ENCODE results near the gene PFDN4.

- no peak for TF ChIP-seq EP300 (IDR thresholded peaks at IDR 0.05)
- TF ChIP-seq CTCF (IDR thresholded peaks at IDR 0.05), result no peak
Measured at GRCh38 chr20:54161821-54162149, 46.1 kb upstream of the PFDN4 start.

All from tibial nerve (tissue), 4 donors.